Measurements from ENCODE around the gene DEGS2.

DEGS2 gene

GRCh38 chr14:100155756-100156616, 3.5 kb downstream of the DEGS2 start:
- peak overlapping the region in 9 of 11 experiments; percentile 34 to 75 (median 45); a peak in 15 of 22 replicates for H3K27ac ChIP-seq
- H3K4me3 ChIP-seq: peak overlapping the region in 1 of 10 experiments; percentile 18; a peak in 1 of 20 replicates
- H3K9ac ChIP-seq: peak overlapping the region in 9 of 11 experiments; percentile 24 to 63 (median 42); a peak in 12 of 22 replicates
- H4K20me1 ChIP-seq: peaks cover 0 to 35% (median 20%) of the 10 kb centered on the region in 11 experiments; a peak in 14 of 22 replicates
- H3K27me3 ChIP-seq: peaks cover 45 to 53% (median 49%) of the 10 kb centered on the region in 11 experiments
- TF ChIP-seq Cebpa-rat (IDR thresholded peaks at IDR 0.05): no peak
- peaks cover 10 to 24% (median 17%) of the 10 kb centered on the region in 11 experiments for H3K9me3 ChIP-seq (replicated peaks in 1 of 11)
- no peaks in the 10 kb centered on the region for H3K36me3 ChIP-seq
- H3K4me1 ChIP-seq: peaks cover 31 to 55% (median 48%) of the 10 kb centered on the region in 10 experiments
- peak overlapping the region; percentile 51 to 94 (median 76) for H3K4me2 ChIP-seq

GRCh38 chr14:100155049-100155621, 4.3 kb downstream of the DEGS2 start:
- no peak overlapping the region for H3K4me3 ChIP-seq
- H3K9me3 ChIP-seq (replicated peaks in 1 of 11): peaks cover 10 to 19% (median 13%) of the 10 kb centered on the region in 11 experiments
- peak overlapping the region in 9 of 11 experiments; percentile 34 to 75 (median 45); a peak in 15 of 22 replicates for H3K27ac ChIP-seq
- H3K4me2 ChIP-seq: peak overlapping the region; percentile 51 to 94 (median 76)
- H3K4me1 ChIP-seq: peaks cover 31 to 51% (median 48%) of the 10 kb centered on the region in 10 experiments
- H4K20me1 ChIP-seq: peaks cover 0 to 26% (median 13%) of the 10 kb centered on the region in 11 experiments; a peak in 14 of 22 replicates
- H3K36me3 ChIP-seq: no peaks in the 10 kb centered on the region
- peaks cover 37 to 45% (median 40%) of the 10 kb centered on the region in 11 experiments for H3K27me3 ChIP-seq
- no peak for TF ChIP-seq Cebpa-rat (IDR thresholded peaks at IDR 0.05)
- peak overlapping the region in 8 of 11 experiments; percentile 24 to 63 (median 46); a peak in 9 of 22 replicates for H3K9ac ChIP-seq

- Histone ChIP-seq H3K4me1 (peaks cover 17 to 38% (median 35%) of the 10 kb centered on the region in 10 experiments), H3K9me3 (replicated peaks in 1 of 11) (peaks cover 10 to 17% (median 11%) of the 10 kb centered on the region in 11 experiments), H3K4me3 (no peak overlapping the region), H4K20me1 (peaks cover 0 to 11% (median 0%) of the 10 kb centered on the region in 11 experiments; a peak in 4 of 22 replicates), H3K9ac (no peak overlapping the region), H3K4me2 (no peak overlapping the region), H3K27me3 (peaks cover 21 to 29% (median 25%) of the 10 kb centered on the region in 11 experiments), H3K36me3 (no peaks in the 10 kb centered on the region), H3K27ac (no peak overlapping the region)
- no peak for TF ChIP-seq Cebpa-rat (IDR thresholded peaks at IDR 0.05)
Measured at GRCh38 chr14:100153560-100153959, 5.9 kb downstream of the DEGS2 start.

- no peak overlapping the region for H3K27ac ChIP-seq
- H3K27me3 ChIP-seq: peaks cover 6 to 14% (median 10%) of the 10 kb centered on the region in 11 experiments; a peak in 20 of 22 replicates
- H3K9ac ChIP-seq: no peak overlapping the region
- no peaks in the 10 kb centered on the region for H3K36me3 ChIP-seq
- H4K20me1 ChIP-seq: peaks cover 0 to 5% (median 0%) of the 10 kb centered on the region in 11 experiments; a peak in 4 of 22 replicates
- peaks cover 27 to 39% (median 36%) of the 10 kb centered on the region in 10 experiments for H3K4me1 ChIP-seq
- H3K4me3 ChIP-seq: no peak overlapping the region
- no peak overlapping the region for H3K4me2 ChIP-seq
- no peak for TF ChIP-seq Cebpa-rat (IDR thresholded peaks at IDR 0.05)
- peaks cover 10 to 17% (median 11%) of the 10 kb centered on the region in 11 experiments for H3K9me3 ChIP-seq (replicated peaks in 1 of 11)
Measured at GRCh38 chr14:100152091-100152490, 7.4 kb downstream of the DEGS2 start.

- Histone ChIP-seq H3K4me3 (no peak overlapping the region), H3K27me3 (peaks cover 0 to 4% (median 0%) of the 10 kb centered on the region in 11 experiments; a peak in 7 of 22 replicates), H3K9ac (no peak overlapping the region), H3K27ac (no peak overlapping the region), H3K4me1 (peaks cover 30 to 39% (median 36%) of the 10 kb centered on the region in 10 experiments), H3K9me3 (replicated peaks in 1 of 11) (peaks cover 10 to 17% (median 11%) of the 10 kb centered on the region in 11 experiments), H3K36me3 (no peaks in the 10 kb centered on the region), H3K4me2 (no peak overlapping the region), H4K20me1 (peaks cover 0 to 11% (median 0%) of the 10 kb centered on the region in 11 experiments; a peak in 5 of 22 replicates)
- no peak for TF ChIP-seq Cebpa-rat (IDR thresholded peaks at IDR 0.05)
Measured at GRCh38 chr14:100150932-100151587, 8.4 kb downstream of the DEGS2 start.

GRCh38 chr14:100149851-100150611, 9.4 kb downstream of the DEGS2 start:
- Histone ChIP-seq H3K4me1 (peaks cover 21 to 39% (median 35%) of the 10 kb centered on the region in 10 experiments), H3K9ac (no peak overlapping the region), H3K36me3 (no peaks in the 10 kb centered on the region; a peak in 3 of 22 replicates), H3K27me3 (no peaks in the 10 kb centered on the region), H3K4me3 (no peak overlapping the region), H3K9me3 (replicated peaks in 1 of 11) (peaks cover 8 to 15% (median 9%) of the 10 kb centered on the region in 11 experiments), H3K27ac (no peak overlapping the region), H3K4me2 (no peak overlapping the region), H4K20me1 (peaks cover 0 to 22% (median 0%) of the 10 kb centered on the region in 11 experiments; a peak in 7 of 22 replicates)
- TF ChIP-seq Cebpa-rat (IDR thresholded peaks at IDR 0.05): no peak

GRCh38 chr14:100148837-100149731, 10.4 kb downstream of the DEGS2 start:
- H3K9ac ChIP-seq: no peak overlapping the region
- no peaks in the 10 kb centered on the region for H3K27me3 ChIP-seq
- peaks cover 2 to 8% (median 5%) of the 10 kb centered on the region in 11 experiments; a peak in 16 of 22 replicates for H3K36me3 ChIP-seq
- H3K4me3 ChIP-seq: no peak overlapping the region
- H3K4me2 ChIP-seq: peak overlapping the region in 3 of 11 experiments; percentile 77 to 85 (median 82); a peak in 5 of 22 replicates
- peaks cover 21 to 47% (median 44%) of the 10 kb centered on the region in 10 experiments for H3K4me1 ChIP-seq
- H3K9me3 ChIP-seq (replicated peaks in 1 of 11): peaks cover 0 to 6% (median 0%) of the 10 kb centered on the region in 11 experiments; a peak in 5 of 22 replicates
- no peak for TF ChIP-seq Cebpa-rat (IDR thresholded peaks at IDR 0.05)
- H3K27ac ChIP-seq: no peak overlapping the region
- peaks cover 0 to 29% (median 5%) of the 10 kb centered on the region in 11 experiments; a peak in 8 of 22 replicates for H4K20me1 ChIP-seq
